Endothelial cell of umbilical vein (primary cell): ENCODE measurements around the gene ACTL7A. TPM values are rescaled to one million over a fixed set of nuclear protein-coding genes. Genes with fewer than 3 reads are reported as not detected.
A peak's percentile ranks its signal among the peaks of the same experiment; 100 is the strongest.
"Not testable (repeated sequence)": the region's sequence is repeated elsewhere in the genome, so short reads cannot be mapped to it uniquely, and the experiment has no call there.

Source experiments
- BruUV-seq: library from RNA; stranded (reverse); fragments of 400-500 nt; replicated peaks from 2 replicates; lab custom pipeline; 2021; lab: Mats Ljungman, UMichigan
- CTCF ChIA-PET: fragments of 300-600, 350-600 bp; sonication (Branson Sonifier 250); formaldehyde crosslinking; loops from one replicate; lab custom pipeline; 2021; ENCODE audit warnings: antibody characterized with exemption, inconsistent platforms; lab: Charles Lee
- POLR2A ChIA-PET: fragments of 300-600, 350-600 bp; sonication (Branson Sonifier 250); formaldehyde crosslinking; loops from one replicate; lab custom pipeline; 2021; ENCODE audit warnings: antibody characterized with exemption, inconsistent platforms; lab: Charles Lee
- DNase-seq: peaks from one replicate; pipeline ENCODE4 v3.0.0-alpha.2; 2011; ENCODE audit warnings: low read depth, low spot score
- FAIRE-seq: peaks from 2 replicates; lab custom pipeline; 2011; peaks lifted over from hg19 to GRCh38; lab: Jason Lieb, UNC
- H2AFZ ChIP-seq: 2 replicates; pipeline ENCODE4 v1.6.0; 2012; ENCODE audit warnings: low read depth, low read length, control low read depth, inconsistent platforms
- H3K27ac ChIP-seq: 2 replicates; pipeline ENCODE4 v1.5.1; 2011; ENCODE audit warnings: low read depth, mild to moderate bottlenecking, control low read depth, low read length, moderate library complexity; ENCODE audit not compliant: insufficient read depth
- H3K27me3 ChIP-seq, 2 experiments: 2 replicates each; pipeline versions ENCODE4 v1.6.0 to v1.6.1; 2011; ENCODE audit warnings: low read length in 2 of 2, mixed read lengths in 1 of 2; ENCODE audit not compliant: control insufficient read depth in 2 of 2, insufficient read depth in 2 of 2
- H3K36me3 ChIP-seq, 2 experiments: 2 replicates in 1 of 2; 3 replicates in 1 of 2; pipeline ENCODE4 v1.5.1; 2011; ENCODE audit warnings: low read length in 2 of 2, mild to moderate bottlenecking in 1 of 2, moderate library complexity in 1 of 2; ENCODE audit not compliant: control insufficient read depth in 2 of 2, insufficient read depth in 2 of 2; ENCODE audit errors: extremely low read depth in 1 of 2
- H3K4me1 ChIP-seq: 3 replicates; pipeline ENCODE4 v1.5.1; 2011; ENCODE audit warnings: mild to moderate bottlenecking, low read length; ENCODE audit not compliant: control insufficient read depth, insufficient read depth; ENCODE audit errors: extremely low read depth
- H3K4me2 ChIP-seq: 2 replicates; pipeline ENCODE4 v1.6.1; 2011; ENCODE audit warnings: low read length, control low read depth, mixed read lengths; ENCODE audit not compliant: insufficient read depth
- H3K4me3 ChIP-seq, 3 experiments: fragments of 200-600 bp in 1 of 3; sonication (generic), shearing (Covaris generic) in 1 of 3; replicated peaks in 1 of 3; 2 replicates each; pipeline ENCODE4 v1.5.1; 2011 to 2016; ENCODE audit warnings: control low read depth in 3 of 3, low read length in 3 of 3, mild to moderate bottlenecking in 2 of 3, inconsistent platforms in 1 of 3, low read depth in 1 of 3, moderate library complexity in 1 of 3; ENCODE audit not compliant: insufficient read depth in 1 of 3
- H3K79me2 ChIP-seq: 2 replicates; pipeline ENCODE4 v1.6.0; 2012; ENCODE audit warnings: low read length, inconsistent platforms; ENCODE audit not compliant: control insufficient read depth, insufficient read depth
- H3K9ac ChIP-seq: replicated peaks from 2 replicates; pipeline ENCODE3; 2011; ENCODE audit warnings: low read length, control low read depth; ENCODE audit not compliant: insufficient read depth; ENCODE audit errors: extremely low read depth
- H3K9me1 ChIP-seq: replicated peaks from 3 replicates; pipeline ENCODE4 v1.6.0; 2011; ENCODE audit warnings: mild to moderate bottlenecking, low read length; ENCODE audit not compliant: control insufficient read depth, insufficient read depth; ENCODE audit errors: extremely low read depth
- H3K9me3 ChIP-seq: replicated peaks from 2 replicates; pipeline ENCODE4 v1.5.1; 2012; ENCODE audit warnings: low read length, inconsistent platforms; ENCODE audit not compliant: control insufficient read depth, insufficient read depth
- H4K20me1 ChIP-seq: replicated peaks from 2 replicates; pipeline ENCODE3; 2011; ENCODE audit warnings: mild to moderate bottlenecking, low read length; ENCODE audit not compliant: control insufficient read depth, insufficient read depth; ENCODE audit errors: extremely low read depth
- EZH2 ChIP-seq: IDR thresholded peaks from 2 replicates; pipeline ENCODE4 v1.6.1; 2012; ENCODE audit warnings: borderline replicate concordance, low read depth, mild to moderate bottlenecking, moderate library complexity, low read length, inconsistent platforms; ENCODE audit not compliant: severe bottlenecking
- FOS ChIP-seq: IDR thresholded peaks from 2 replicates; pipeline ENCODE4 v1.6.1; 2011; ENCODE audit warnings: mild to moderate bottlenecking, low read length, moderate library complexity, borderline replicate concordance; ENCODE audit not compliant: insufficient read depth
- GATA2 ChIP-seq: IDR thresholded peaks from 2 replicates; pipeline ENCODE4 v1.7.0; 2011; ENCODE audit warnings: low read depth, mild to moderate bottlenecking, moderate library complexity, mixed read lengths, low read length; ENCODE audit not compliant: insufficient read length, insufficient read depth
- JUN ChIP-seq: IDR thresholded peaks from 2 replicates; pipeline ENCODE4 v1.6.1; 2011; ENCODE audit warnings: borderline replicate concordance, low read depth; ENCODE audit not compliant: insufficient read length, insufficient read depth
- MYC ChIP-seq: IDR thresholded peaks from one replicate; pipeline ENCODE4 v1.6.1; 2011; ENCODE audit warnings: mild to moderate bottlenecking, low read depth, low read length
- POLR2A ChIP-seq: IDR thresholded peaks from 2 replicates; pipeline ENCODE4 v1.6.1; 2012; ENCODE audit warnings: low read depth, mild to moderate bottlenecking, control low read depth, low read length
- POLR2AphosphoS5 ChIP-seq: IDR thresholded peaks from 2 replicates; pipeline ENCODE4 v1.6.1; 2012; ENCODE audit warnings: low read depth, mild to moderate bottlenecking, control low read depth, low read length, moderate library complexity; ENCODE audit not compliant: insufficient read depth
- dilution Hi-C: fragments of 300-500 bp; cut with MboI; formaldehyde crosslinking; loops from one replicate; pipeline ENCODE4 v1.15.0; 2019; ENCODE audit warnings: low sequenced_read_pairs; ENCODE audit not compliant: extremely low pct_ligation_motif_present
- intact Hi-C: fragments of 100-400 bp; cut with micrococcal nuclease; formaldehyde crosslinking; loops from one replicate; pipeline ENCODE4 v1.10.0; 2022
- polyA plus RNA-seq, 4 experiments: library from polyadenylated mRNA; depleted of rRNA in 3 of 4; stranded (reverse) in 3 of 4; unstranded in 1 of 4; fragments of >200 nt; gene quantifications; 2 replicates each; pipeline versions ENCODE4 v1.2.1 to v1.2.3, GENCODE V29; 2011 to 2012; ENCODE audit warnings: missing spikeins in 1 of 4
- total RNA-seq: library from RNA; stranded (reverse); gene quantifications from 2 replicates; pipeline ENCODE4 v1.2.3, GENCODE V29; 2021
- TF ChIP-seq, protein P1 (sequence below): IDR thresholded peaks from 2 replicates; pipeline ENCODE4 v1.6.1; 2011; ENCODE audit not compliant: insufficient read depth, insufficient read length
- TF ChIP-seq, protein P2 (sequence below), 2 donors: IDR thresholded peaks; 1 replicate in 1 of 2; 2 replicates in 1 of 2; pipeline ENCODE4 v1.5.1; 2011; ENCODE audit warnings: low read length in 2 of 2, mild to moderate bottlenecking in 2 of 2, moderate library complexity in 2 of 2, control low read depth in 1 of 2, inconsistent platforms in 1 of 2, low read depth in 1 of 2; ENCODE audit not compliant: insufficient read depth in 1 of 2; ENCODE audit errors: extremely low read depth in 1 of 2

Gene ACTL7A
- total and polyA plus RNA-seq, 2 donors (not counting 3 experiments of a cell fraction or from before 2014, with no cell fraction given), result not detected

DNA sequence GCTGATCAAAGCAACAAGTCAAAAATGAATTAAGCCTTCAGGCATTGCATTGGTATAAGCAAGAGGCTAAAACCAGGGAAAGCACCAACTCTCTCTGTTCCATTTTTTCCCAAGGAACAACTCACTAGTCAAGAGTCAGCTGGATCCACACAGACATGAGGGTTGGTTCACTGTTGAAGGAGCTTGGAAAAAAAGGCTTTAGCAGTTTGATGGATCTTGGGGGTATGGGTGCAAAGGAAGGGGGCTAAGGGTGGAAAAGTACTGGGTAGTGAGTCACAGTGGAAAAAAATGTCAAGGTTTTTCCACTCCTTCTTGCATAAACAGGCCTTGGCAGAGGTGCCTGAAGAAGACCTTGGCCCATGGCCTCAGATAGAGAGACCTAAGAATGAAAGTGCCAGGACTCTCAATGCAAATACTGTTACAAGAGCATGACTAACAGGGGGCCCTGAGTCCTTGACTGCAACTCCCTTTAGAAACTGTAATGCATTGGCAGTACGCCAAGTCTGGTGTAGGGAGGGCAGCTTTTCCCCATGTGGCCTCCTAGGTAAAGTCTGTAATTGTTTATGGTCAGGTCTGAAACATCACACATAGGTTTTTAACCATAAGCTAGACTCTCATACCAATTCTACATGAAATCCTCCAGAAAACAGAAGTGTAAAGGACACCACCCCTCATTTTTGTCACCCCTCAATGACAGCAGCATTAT lies 23.7 kb downstream of the ACTL7A start:
- Histone ChIP-seq H3K4me1 (peaks cover 3% of the 10 kb centered on the region), H3K4me3 (no peak overlapping the region), H4K20me1 (no peaks in the 10 kb centered on the region), H3K36me3 (peaks cover 4% of the 10 kb centered on the region in 2 experiments), H3K79me2 (no peaks in the 10 kb centered on the region), H2AFZ (no peak overlapping the region), H3K9me3 (no peaks in the 10 kb centered on the region), H3K27me3 (no peaks in the 10 kb centered on the region), H3K27ac (no peak overlapping the region), H3K4me2 (no peak overlapping the region), H3K9ac (no peak overlapping the region), H3K9me1 (no peaks in the 10 kb centered on the region)
- no TSS peak for BruUV-seq
- intact Hi-C loops, result no loop called here
- ChIA-PET POLR2A (no interaction called here), CTCF (interaction anchor here (0.5 to 2.2 kb wide), 5 partner anchors 9 to 172 kb away, joined by 3 to 9 read pairs (median 4); no protein-coding TSS in a partner anchor)
- FAIRE-seq, result peak; percentile 35
- DNase-seq, result peak; percentile 67
- TF ChIP-seq GATA2, result no peak
- TF ChIP-seq, protein P1, sequence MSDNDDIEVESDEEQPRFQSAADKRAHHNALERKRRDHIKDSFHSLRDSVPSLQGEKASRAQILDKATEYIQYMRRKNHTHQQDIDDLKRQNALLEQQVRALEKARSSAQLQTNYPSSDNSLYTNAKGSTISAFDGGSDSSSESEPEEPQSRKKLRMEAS, result no peak
- TF ChIP-seq EZH2, result no peak
- no peak for TF ChIP-seq POLR2AphosphoS5
- no peak for TF ChIP-seq POLR2A
- no peak for TF ChIP-seq FOS
- TF ChIP-seq MYC, result no peak
- no peak for TF ChIP-seq JUN
- TF ChIP-seq, protein P2, sequence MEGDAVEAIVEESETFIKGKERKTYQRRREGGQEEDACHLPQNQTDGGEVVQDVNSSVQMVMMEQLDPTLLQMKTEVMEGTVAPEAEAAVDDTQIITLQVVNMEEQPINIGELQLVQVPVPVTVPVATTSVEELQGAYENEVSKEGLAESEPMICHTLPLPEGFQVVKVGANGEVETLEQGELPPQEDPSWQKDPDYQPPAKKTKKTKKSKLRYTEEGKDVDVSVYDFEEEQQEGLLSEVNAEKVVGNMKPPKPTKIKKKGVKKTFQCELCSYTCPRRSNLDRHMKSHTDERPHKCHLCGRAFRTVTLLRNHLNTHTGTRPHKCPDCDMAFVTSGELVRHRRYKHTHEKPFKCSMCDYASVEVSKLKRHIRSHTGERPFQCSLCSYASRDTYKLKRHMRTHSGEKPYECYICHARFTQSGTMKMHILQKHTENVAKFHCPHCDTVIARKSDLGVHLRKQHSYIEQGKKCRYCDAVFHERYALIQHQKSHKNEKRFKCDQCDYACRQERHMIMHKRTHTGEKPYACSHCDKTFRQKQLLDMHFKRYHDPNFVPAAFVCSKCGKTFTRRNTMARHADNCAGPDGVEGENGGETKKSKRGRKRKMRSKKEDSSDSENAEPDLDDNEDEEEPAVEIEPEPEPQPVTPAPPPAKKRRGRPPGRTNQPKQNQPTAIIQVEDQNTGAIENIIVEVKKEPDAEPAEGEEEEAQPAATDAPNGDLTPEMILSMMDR (IDR thresholded peaks at IDR 0.05; ENCODE audit: extremely low read depth in 1 of 2, insufficient read depth in 1 of 2, low read depth in 1 of 2, low read length in 2 of 2), result no peak
- dilution Hi-C loops, result no loop called here

DNA sequence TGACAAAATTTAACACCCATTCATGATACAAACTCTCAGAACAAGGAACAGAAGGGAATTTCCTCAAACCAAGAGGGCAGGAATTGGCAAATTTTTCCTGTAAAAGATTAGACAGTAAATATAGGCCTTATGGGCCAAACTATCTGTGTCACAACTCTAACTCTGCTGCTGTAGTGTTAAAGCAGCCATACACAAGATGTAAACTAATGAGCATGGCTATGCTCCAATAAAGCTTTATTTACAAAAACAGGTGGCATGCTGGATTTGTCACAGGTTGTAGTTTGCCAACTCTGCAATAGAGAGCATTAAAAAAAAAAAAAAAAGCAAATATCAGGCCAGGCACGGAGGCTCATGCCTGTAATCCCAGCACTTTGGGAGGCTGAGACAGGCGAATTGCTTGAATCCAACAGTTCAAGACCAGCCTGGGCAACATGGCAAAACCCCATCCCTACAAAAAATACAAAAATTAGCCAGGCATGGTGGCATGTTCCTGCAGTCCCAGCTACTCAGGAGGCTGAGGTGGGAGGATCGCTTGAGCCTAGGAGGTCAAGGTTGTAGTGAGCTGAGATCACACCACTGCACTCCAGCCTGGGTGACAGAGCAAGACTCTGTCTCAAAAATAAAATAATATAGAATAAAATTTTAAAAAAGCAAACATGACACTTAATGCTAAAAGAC lies 24.7 kb downstream of the ACTL7A start:
- BruUV-seq, H3K36me3 ChIP-seq, dilution Hi-C loops, DNase-seq, H3K79me2 ChIP-seq, H3K27ac ChIP-seq, H3K4me3 ChIP-seq, FAIRE-seq, POLR2A ChIA-PET, H3K9me1 ChIP-seq, intact Hi-C loops, H3K9ac ChIP-seq, H4K20me1 ChIP-seq, H3K4me1 ChIP-seq, H3K27me3 ChIP-seq, H3K9me3 ChIP-seq, H2AFZ ChIP-seq, H3K4me2 ChIP-seq: not testable (repeated sequence)
- CTCF ChIA-PET, result interaction anchor here (0.7 to 2.2 kb wide), 3 partner anchors 17 to 1419 kb away, joined by 3 to 9 read pairs (median 4); no protein-coding TSS in a partner anchor
